H54 (cell line): ENCODE measurements around the gene DNAJB6.

Experiments used
- DNase-seq: peaks from one replicate; pipeline ENCODE4 v3.0.0; 2011; ENCODE audit warnings: low spot score, mixed read lengths; ENCODE audit not compliant: insufficient read length
- FAIRE-seq: peaks from 3 replicates; lab custom pipeline; 2011; peaks lifted over from hg19 to GRCh38; lab: Jason Lieb, UNC
- POLR2A ChIP-seq: IDR thresholded peaks from 2 replicates; pipeline ENCODE4 v1.6.1; 2011; ENCODE audit warnings: low read depth, mild to moderate bottlenecking, low read length

Gene DNAJB6

DNA sequence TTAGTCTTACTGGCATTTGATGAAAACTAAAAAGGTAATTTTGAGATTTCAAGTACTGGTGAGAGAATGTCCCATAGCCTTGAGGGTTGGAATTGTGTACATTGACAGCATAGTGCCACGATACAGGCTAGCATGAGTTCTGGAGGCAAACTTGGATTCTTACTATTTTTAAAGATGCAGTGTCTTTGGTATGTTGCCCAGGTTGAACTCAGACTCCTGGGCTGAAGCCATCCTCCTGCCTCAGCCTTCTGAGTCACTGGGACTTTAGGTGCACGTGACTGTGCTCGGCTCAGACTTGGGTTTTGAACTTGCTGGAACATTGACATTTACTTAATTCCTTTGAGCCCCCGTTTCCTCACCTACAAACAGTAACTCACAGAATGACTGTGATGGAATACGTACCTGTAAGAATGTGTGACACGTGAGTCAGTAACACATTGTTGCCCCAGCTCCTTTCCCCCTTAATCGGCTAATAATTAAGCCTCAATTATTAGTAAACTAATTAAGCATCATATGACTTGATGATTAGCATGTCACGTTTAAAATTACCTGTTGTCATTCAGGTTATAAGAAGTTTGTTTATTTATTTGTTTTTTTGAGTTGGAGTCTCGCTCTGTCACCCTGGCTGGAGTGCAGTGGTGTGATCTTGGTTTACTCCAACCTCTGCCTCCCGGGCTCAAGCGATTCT, 10.6 kb downstream of the DNAJB6 start:
- peak; percentile 60 for DNase-seq
- peak; percentile 68 for FAIRE-seq
- TF ChIP-seq POLR2A, result no peak

DNA sequence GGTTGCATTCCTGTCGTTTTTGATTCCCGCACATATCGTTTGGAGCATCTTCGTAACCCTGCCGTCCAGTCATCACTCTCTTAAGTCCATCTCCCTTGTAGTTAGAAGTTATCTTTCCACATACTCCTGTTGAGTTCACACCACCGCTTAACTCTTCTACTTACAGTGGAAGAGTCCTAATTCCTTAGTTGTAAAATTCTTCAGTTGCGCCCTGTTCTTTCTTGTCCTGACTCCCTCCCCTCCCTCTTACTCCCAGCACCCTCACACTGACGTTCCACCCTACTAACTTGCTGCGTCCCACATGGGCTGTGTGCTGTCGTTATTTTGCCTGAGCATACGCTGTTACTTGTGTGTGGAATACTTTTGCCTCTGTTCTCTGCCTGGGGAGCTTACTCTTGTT, 11.7 kb downstream of the DNAJB6 start:
- TF ChIP-seq POLR2A, result no peak
- FAIRE-seq (no peak), DNase-seq (no peak)

DNA sequence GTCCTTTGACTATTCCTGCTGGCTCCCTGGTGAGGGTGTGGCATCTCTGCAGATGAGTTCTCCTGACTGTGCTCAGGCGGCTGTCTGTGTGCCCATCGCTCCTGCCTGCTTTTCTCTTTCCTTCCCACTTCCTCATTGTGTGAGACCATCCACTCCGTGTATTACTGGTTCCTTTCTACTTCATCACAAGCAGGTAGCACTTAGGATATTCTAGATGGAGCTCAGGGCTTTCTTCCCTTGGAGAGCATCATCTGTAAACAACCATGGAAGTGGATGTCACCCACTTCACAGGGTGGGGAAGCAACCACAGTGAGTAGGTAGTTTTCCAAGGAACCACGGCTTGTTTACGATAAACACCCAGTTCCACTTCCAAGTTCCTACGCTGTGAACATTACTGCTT, 15.7 kb downstream of the DNAJB6 start:
- DNase-seq, result no peak
- FAIRE-seq, result no peak
- TF ChIP-seq POLR2A, result no peak

DNA sequence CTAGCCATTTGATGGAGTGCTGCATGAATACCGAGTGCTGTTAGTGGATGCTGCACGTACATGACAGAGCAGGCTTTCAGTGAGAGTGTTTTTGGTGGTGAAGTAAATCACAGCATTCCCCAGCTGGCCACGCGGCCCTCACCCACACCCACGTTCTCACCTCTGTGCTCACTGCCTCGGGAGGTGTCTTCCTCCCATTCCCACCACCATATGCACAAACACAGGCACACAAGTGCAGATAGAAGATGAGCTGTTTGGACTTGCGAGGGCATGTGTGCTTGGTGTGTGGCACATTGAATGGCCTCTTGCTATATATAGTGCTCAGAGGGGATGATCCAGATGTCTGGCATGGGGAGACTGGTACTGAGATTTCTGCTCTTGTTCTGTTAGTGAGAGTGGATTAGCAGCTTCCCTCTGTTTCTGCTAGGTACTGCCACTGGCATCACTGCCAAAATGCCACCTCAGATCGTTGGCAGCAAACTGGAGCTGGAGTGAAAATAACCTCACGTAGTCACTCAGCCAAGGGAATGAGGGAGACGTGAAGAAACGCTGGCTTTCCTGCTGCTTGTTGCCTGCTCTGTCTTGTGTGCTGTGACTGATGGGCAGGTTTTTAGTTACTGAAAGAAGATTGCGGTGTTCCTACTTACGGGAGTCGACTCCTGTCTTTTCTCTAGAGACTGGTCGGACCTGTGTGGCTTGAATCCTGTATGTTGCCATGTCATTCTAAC, 19.1 kb downstream of the DNAJB6 start:
- FAIRE-seq (no peak), DNase-seq (no peak)
- TF ChIP-seq POLR2A, result no peak

DNA sequence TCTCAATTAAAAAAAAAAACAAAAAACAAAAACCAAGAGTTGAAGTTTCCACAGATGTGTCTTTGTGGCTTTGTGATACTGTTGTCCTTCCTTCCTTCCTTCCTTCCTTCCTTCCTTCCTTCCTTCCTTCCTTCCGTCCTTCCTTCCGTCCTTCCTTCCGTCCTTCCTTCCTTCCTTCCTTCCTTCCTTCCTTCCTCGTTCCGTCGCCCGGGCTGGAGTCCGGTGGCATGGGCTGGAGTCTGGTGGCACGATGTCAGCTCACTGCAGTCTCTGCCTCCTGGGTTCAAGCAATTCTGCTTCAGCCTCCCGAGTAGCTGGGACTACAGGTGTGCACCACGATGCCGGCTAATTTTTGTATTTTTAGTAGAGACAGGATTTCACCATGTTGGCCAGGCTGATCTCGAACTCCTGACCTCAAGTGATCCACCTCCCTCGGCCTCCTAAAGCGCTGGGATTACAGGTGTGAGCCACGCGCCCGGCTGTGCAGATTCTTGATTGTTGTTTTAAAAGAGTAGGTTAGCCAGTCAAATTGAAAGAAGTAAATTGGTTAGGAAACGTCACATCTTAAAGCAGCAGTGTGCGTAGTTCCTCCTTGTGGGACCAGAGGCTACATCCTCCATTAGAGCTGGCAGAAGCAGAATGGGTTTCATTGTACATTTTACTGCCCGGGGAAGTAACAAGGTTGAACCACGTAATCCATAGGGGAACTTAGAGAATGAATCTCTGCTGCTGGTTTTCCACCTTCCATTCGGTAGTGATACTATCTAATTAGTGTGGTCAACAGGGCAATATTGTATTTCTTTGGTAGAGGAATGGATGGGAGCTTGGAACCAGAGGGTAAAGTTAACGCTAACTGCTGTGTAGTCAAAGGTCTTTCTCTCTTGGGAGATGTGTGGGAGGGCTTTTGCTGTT, 20.6 kb downstream of the DNAJB6 start:
- DNase-seq, result no peak

DNA sequence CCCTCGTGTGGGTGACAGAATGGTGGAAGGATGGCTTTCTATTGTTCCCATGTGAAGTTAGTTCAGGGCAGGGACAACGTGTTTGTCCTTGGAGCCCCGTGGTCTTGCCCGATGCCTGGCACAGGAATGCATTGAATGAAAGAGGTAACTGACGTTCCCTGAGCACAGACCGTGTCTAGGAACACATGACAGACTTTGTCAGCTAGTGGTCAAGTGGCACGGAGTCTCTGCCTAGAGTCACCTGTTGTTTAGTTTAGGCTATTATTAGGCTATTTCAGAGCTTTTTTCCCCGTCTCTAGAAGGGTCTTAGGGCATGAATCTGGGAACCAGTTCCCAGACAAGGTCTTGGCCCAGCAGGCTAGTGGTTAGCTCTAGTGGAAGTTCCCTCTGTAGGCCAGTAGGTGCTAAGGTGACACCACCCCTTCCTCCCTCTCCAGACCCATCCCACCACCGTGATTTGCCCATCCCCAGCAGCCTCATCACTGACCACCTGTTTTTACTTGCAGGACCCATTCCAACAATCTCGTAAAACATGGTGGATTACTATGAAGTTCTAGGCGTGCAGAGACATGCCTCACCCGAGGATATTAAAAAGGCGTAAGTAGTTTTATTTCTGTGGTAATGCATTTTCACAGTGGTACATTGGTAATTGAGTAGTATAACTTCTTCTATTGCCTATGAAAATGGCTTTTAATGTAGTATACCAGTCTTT, 21.4 kb downstream of the DNAJB6 start:
- FAIRE-seq (no peak), DNase-seq (no peak)
- no peak for TF ChIP-seq POLR2A

More for the DNA sequence above, 20.6 kb downstream of the DNAJB6 start:
- FAIRE-seq, result no peak
- TF ChIP-seq POLR2A, result no peak

DNA sequence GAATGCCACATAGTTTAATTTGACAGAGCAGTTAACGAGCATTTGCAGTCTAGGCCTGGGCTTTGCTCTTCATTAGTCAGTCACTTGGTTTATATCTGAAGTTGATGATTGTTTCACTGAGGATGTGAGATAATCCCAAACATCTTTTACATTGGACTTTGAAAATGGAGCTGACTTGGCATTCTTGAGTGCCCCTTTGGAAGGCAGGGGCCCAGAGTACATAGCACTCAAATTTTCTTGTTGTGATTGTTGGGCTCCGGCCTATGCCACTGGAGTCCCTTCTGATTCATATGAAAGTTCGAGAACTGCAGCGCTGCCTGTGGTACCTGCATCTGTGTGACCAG, 21.9 kb downstream of the DNAJB6 start:
- no peak for TF ChIP-seq POLR2A
- FAIRE-seq (no peak), DNase-seq (no peak)

DNA sequence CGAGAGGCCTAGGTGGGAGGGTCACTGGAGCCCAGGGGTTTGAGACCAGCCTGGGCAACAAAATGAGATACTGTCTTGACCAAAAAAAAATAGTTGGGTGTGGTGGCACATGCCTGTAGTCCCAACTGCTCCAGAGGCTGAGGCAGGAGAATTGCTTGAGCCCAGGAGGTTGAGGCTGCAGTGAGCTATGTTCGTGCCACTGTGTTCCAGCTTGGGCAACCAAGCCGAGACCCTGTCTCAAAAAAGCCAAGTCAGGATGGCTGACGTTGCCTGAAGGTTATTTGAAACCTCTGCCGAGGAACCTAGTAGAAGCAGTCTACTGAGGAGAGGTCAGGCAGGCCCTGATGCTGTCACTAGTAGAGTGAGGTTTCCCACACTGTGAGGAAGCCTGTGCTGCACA, 22.8 kb downstream of the DNAJB6 start:
- TF ChIP-seq POLR2A, result no peak
- no peak for FAIRE-seq

DNA sequence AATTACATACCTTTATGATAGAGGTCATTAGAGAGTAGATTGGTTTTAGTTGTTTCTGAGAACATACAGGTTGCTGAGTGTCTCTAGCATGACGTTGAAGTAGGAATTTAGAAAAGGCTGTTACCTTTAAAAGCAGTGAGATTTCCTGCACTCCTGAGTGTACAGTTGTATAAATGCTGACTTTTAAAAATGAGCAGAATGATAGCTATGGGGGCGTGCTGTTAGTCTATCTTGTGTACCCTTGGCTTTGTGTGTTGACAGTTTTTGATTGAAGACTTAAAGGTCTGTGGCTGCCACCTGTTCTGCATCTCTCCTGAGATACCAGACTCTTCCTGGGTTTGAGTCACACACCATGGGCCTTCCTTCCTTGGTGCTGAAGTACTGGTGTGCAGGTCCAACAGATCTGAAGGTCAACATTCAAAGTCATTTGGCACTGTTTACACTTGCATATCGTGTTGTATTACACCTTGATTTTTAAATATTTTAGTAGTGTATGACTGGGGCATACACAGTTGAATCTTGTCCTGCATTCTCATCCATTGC, 23.8 kb downstream of the DNAJB6 start:
- no peak for TF ChIP-seq POLR2A
- FAIRE-seq (no peak), DNase-seq (no peak)

More for the DNA sequence above, 22.8 kb downstream of the DNAJB6 start:
- no peak for DNase-seq

DNA sequence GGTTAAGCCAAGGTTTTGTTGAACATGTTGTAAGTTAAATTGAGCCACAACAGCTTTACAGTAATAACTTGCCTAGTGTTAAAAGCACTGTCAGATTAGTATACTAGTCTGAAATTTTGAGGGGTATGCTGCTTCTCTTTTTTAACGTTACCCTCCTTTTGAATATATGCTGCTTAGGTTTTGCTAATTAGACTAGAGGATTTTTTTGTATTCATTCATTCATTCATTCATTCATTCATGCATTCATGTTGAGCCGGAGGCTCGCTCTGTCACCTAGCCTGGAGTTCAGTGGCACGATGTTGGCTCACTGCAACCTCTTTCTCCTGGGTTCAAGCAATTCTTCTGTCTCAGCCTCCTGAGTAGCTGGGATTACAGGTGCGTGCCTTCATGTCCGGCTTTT, 24.7 kb downstream of the DNAJB6 start:
- no peak for TF ChIP-seq POLR2A
- DNase-seq (no peak), FAIRE-seq (no peak)

DNA sequence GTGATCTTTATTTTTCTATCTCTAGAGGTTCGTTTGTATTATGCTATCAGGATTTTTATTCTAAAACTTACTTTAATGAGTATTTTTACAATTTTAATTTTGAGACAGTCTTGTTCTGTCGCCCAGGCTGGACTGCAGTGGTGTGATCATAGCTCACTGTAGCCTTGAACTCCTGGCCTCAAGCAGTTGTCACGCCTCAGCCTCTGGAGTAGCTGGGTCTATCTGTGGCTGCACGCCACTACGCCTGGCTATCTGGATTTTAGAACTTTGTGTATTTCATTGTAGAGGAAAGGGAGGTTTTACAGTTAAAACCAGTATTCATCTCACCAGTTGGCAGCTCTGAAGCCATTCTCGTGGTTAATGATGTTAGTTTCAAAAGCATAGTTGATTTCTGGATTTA, 25.9 kb downstream of the DNAJB6 start:
- no peak for FAIRE-seq

DNA sequence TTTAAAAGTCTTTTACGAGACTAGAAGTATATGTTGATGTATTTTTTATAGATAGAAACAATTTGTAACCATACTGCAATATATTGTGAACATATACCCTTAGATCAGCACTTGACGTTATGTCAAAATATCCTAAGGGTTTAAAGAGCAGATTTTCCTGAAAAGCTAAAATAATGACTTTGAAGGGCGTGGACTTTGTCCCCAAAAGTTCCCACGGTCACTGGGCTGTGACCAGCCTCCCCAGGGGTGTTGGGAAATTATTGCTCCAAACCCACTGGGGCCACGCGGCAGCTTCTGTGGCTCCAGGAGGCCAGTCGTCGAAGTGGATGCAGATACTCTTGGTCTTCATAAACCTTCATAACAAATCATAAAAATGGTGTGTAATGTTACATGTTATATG, 29.9 kb downstream of the DNAJB6 start:
- TF ChIP-seq POLR2A, result no peak
- FAIRE-seq (no peak), DNase-seq (no peak)

More for the DNA sequence above, 25.9 kb downstream of the DNAJB6 start:
- DNase-seq, result no peak
- no peak for TF ChIP-seq POLR2A

DNA sequence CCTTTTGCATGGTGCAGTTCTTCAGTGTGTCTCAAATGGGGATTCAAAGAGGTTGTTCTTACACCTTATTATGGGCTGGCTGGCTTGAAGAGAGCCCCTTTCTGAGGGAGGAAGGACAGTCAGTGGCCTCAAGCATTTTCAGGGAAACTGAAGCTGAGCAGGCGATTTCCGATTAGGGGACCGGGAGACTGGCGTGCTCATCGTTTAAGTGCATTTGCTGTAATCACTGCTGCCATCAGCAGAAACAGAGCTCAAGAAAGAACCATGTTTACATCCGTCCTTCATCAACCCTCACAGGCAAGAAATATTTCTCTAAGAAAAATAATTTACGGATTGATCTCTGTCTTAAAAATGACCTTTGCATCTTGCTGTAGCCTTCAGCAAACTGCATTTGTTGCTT, 32.2 kb downstream of the DNAJB6 start:
- TF ChIP-seq POLR2A, result no peak
- FAIRE-seq (no peak), DNase-seq (no peak)
